WERI-Rb-1 (cell line): Measurements from ENCODE around the gene B3GALT4.

ENCODE experiments used
- DNase-seq: peaks from one replicate; pipeline ENCODE4 v3.0.0-alpha.2; 2020
- H3K27ac ChIP-seq: fragments of 250-450 bp; sonication (Bioruptor Pico); 2 replicates; pipeline ENCODE4 v1.5.1; 2020; ENCODE audit warnings: mild to moderate bottlenecking, moderate library complexity
- H3K27me3 ChIP-seq: fragments of 250-450 bp; sonication (Bioruptor Pico); 2 replicates; pipeline ENCODE4 v1.5.1; 2021; ENCODE audit warnings: mild to moderate bottlenecking, low read depth, moderate library complexity; ENCODE audit not compliant: insufficient read depth, severe bottlenecking
- H3K36me3 ChIP-seq: fragments of 250-450 bp; sonication (Bioruptor Pico); 2 replicates; pipeline ENCODE4 v1.5.1; 2020; ENCODE audit warnings: mild to moderate bottlenecking, moderate library complexity
- H3K4me3 ChIP-seq: 2 replicates; pipeline ENCODE4 v1.5.1; 2011; ENCODE audit warnings: low read depth, mild to moderate bottlenecking, control low read depth, low read length
- H3K9me3 ChIP-seq: fragments of 250-450 bp; sonication (Bioruptor Pico); 2 replicates; pipeline ENCODE4 v1.5.1; 2021; ENCODE audit warnings: mild to moderate bottlenecking, moderate library complexity; ENCODE audit not compliant: severe bottlenecking
- TF ChIP-seq, protein P1 (sequence below): IDR thresholded peaks from 2 replicates; pipeline ENCODE4 v1.5.1; 2011; ENCODE audit warnings: low read depth, mild to moderate bottlenecking, control low read depth, inconsistent platforms, low read length

Gene B3GALT4

DNA sequence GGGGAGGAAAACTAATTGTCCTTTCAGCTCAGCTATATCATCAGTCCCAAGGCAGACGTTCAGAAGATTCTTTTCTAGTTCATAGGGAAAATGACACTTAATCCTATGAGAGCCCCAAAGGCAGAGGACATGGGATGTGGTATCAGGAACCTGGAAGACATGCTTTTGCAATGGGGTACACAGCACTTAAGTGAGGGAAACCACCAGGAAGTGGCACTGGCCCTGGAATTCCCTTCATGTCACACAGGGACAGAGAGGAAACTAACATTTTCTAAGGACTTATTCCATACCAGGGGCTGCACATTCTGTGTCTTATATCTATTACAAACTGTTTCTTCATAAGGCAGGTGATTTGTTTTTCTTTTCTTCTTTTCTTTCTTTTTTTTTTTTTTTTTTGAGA, 33.4 kb upstream of the B3GALT4 start:
- no peak overlapping the region for H3K27ac ChIP-seq
- no peaks in the 10 kb centered on the region for H3K36me3 ChIP-seq
- no peak overlapping the region for H3K4me3 ChIP-seq
- TF ChIP-seq, protein P1, sequence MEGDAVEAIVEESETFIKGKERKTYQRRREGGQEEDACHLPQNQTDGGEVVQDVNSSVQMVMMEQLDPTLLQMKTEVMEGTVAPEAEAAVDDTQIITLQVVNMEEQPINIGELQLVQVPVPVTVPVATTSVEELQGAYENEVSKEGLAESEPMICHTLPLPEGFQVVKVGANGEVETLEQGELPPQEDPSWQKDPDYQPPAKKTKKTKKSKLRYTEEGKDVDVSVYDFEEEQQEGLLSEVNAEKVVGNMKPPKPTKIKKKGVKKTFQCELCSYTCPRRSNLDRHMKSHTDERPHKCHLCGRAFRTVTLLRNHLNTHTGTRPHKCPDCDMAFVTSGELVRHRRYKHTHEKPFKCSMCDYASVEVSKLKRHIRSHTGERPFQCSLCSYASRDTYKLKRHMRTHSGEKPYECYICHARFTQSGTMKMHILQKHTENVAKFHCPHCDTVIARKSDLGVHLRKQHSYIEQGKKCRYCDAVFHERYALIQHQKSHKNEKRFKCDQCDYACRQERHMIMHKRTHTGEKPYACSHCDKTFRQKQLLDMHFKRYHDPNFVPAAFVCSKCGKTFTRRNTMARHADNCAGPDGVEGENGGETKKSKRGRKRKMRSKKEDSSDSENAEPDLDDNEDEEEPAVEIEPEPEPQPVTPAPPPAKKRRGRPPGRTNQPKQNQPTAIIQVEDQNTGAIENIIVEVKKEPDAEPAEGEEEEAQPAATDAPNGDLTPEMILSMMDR: no peak
- no peak for DNase-seq
- H3K9me3 ChIP-seq: no peaks in the 10 kb centered on the region
- H3K27me3 ChIP-seq: no peaks in the 10 kb centered on the region

DNA sequence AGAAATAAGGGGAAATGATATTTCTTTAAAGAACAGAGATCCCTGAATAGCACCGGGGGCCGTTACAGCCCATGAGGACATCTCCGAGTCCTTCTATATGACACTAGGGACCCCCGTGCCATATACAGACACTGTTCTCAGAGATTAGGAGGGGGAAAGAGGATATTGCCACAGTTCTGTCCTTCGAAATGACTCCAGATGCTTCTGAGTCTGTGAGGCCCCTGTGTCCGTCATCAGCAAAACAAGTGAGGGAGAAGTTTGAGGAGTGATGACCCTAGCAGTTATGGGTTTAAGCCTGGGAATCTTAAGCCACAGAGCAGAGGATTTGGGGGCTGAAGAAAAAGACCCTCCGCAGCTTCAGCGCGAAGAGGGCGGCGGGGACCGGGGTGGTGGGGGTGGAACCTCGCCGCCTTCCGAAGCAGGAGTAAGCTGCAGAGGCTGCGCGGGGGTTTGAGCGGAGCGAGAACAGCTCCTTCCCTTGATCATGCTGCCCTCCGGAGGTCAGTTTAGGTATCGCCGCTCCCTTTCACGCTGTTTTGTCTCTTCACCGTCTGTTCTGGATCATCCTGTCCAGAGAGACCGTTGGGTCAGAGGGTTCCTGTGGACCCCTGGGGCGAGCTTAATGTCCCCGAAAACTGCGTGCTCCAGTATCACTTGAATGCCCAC, 28.8 kb upstream of the B3GALT4 start:
- peak; percentile 97 for DNase-seq
- H3K27ac ChIP-seq: peak overlapping the region; percentile 38
- TF ChIP-seq, protein P1: peak; percentile 99
- no peaks in the 10 kb centered on the region for H3K27me3 ChIP-seq
- peak overlapping the region; percentile 78 for H3K4me3 ChIP-seq
- H3K36me3 ChIP-seq: peaks cover 13% of the 10 kb centered on the region
- H3K9me3 ChIP-seq: no peaks in the 10 kb centered on the region

DNA sequence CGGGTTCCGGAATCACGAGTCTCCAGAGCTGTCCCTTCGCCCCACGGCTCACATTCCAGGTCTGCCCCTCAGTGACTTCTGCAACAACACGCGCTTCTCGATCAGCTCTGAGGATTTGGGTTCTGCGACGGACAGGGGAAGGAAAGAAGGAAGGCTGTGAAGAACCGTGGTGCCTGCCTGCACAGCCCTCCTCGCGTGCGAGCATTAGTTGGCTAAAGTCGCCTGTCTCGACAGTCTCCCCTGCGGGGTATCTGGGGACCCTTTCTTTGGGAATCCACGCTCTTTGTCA, 28.3 kb upstream of the B3GALT4 start:
- no peak for DNase-seq
- TF ChIP-seq, protein P1: no peak
- Histone ChIP-seq H3K4me3 (peak overlapping the region; percentile 78), H3K27ac (peak overlapping the region; percentile 37), H3K36me3 (peaks cover 13% of the 10 kb centered on the region), H3K27me3 (no peaks in the 10 kb centered on the region), H3K9me3 (no peaks in the 10 kb centered on the region)

DNA sequence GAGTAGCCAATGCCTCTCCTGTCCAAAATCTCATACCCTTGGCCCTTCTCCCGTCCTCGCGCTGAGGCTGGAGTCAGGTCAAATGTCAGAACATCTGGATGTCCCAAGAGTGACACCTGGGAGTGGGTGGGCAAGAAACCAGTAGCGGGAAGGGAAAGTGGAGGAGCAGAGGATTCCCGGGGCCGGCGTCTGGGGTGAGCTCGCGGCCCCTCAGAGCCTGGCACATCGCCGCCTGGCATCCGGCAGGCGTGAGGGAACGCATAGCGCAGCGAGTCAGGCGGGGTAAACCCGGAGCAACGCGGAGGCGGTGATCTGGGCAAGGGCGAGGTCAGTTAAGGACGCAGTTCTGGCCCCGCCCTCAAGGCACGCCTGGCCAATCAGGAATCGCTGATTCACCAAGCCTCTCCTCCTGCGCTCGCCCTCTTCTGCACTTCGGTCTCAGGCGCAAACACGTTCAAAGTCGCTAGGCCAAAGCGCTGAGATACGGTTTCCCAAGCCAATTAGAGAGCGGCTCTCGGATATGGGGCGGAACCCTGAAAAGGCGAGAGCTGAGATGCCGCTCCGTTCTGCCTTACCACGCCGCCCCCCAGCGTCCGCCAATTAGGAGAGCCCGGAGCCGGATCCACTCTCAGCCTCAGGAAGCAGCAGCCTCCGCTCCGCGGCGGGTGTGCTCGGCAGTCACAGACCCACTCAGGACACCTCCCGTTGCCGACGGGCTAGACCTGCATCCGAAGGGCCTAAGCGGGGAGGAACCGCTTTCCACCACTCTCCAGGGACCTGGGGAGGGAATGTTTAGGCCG, 27.8 kb upstream of the B3GALT4 start:
- Histone ChIP-seq H3K27me3 (no peaks in the 10 kb centered on the region), H3K4me3 (peak overlapping the region; percentile 78), H3K27ac (peak overlapping the region; percentile 69), H3K36me3 (peaks cover 13% of the 10 kb centered on the region), H3K9me3 (no peaks in the 10 kb centered on the region)
- peak; percentile 100 for DNase-seq
- TF ChIP-seq, protein P1: peak; percentile 39; the same call in 1 of the 2 replicates

DNA sequence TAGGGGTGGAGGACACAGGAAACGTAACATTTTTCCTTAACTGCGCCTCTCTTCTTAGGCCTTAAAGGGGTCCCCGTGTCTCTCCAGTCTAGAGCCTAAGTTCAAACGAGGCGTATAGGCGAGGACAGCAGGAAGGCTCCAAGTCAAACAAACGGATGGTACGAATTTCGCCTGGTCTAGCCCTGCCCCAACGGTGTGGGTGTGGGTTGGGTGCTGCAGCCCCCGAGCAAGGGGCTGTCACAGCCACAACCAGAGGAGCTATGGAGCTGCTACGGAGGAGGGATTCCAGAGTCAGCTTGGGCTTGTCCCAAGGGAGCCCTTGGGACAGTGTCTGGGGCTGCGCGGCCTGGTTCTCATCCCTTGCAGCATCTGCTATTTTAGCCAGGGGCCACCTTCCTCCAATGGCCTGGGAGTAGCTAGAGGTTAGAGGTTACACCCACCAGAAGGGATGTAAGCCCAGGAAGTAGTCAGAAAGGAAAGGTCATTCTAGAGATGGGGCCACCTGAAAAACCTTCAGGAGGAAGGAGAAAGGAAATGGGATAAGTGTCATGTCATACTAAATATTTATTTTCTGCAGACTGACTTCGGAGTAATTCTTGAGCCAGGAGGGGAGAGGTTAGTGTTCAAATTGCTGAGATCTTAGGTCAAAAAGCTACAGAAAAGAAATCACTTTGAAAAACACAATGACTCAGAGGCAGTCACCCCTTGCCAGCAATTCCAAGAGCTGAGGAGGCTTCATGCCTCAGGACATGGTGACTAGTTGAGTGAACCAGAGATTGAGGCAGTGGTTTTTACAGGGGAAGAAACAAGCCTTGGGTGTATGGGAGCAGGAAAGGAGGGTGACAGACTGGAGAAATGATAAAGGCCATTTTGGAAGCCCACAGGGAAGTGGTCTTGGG, 26.9 kb upstream of the B3GALT4 start:
- Histone ChIP-seq H3K27ac (peak overlapping the region; percentile 69), H3K36me3 (peaks cover 13% of the 10 kb centered on the region), H3K9me3 (no peaks in the 10 kb centered on the region), H3K4me3 (peak overlapping the region; percentile 78), H3K27me3 (no peaks in the 10 kb centered on the region)
- TF ChIP-seq, protein P1: no peak
- peak; percentile 34 for DNase-seq
